Gastrocnemius medialis (tissue), 4 donors: ENCODE results near the gene SERPINE2. TPM values are rescaled to one million over a fixed set of nuclear protein-coding genes. Genes with fewer than 3 reads are reported as not detected.
A peak's percentile ranks its signal among the peaks of the same experiment; 100 is the strongest.

Experiments
- ATAC-seq, 2 donors: fragments of 150-250 bp; one replicate each; pipeline ENCODE4 v1.9.1; 2016
- DNase-seq, 2 donors: peaks; one replicate each; pipeline ENCODE4 v3.0.0-alpha.2; 2019
- H3K27ac ChIP-seq, 4 donors: fragments of 200-600 bp; sonication (generic); 1 replicate in 1 of 4; 2 replicates in 3 of 4; pipeline ENCODE4 v1.5.1; 2016 to 2018; ENCODE audit warnings: mild to moderate bottlenecking in 2 of 4, moderate library complexity in 1 of 4
- H3K27me3 ChIP-seq, 3 donors: fragments of 200-600 bp; sonication (generic) in 2 of 3; 1 replicate in 1 of 3; 2 replicates in 2 of 3; pipeline versions ENCODE4 v1.5.1 to v1.6.0; 2016 to 2019; ENCODE audit warnings: mild to moderate bottlenecking in 1 of 3, moderate library complexity in 1 of 3
- H3K36me3 ChIP-seq, 2 donors: fragments of 200-600 bp; sonication (generic) in 1 of 2; one replicate each; pipeline ENCODE4 v1.5.1; 2017 to 2018
- H3K4me1 ChIP-seq, 2 donors: fragments of 200-600 bp; sonication (generic) in 1 of 2; one replicate each; pipeline ENCODE4 v1.5.1; 2016 to 2017; ENCODE audit warnings: mild to moderate bottlenecking in 2 of 2
- H3K4me3 ChIP-seq, 4 donors: fragments of 200-600 bp; sonication (generic) in 3 of 4; 1 replicate in 1 of 4; 2 replicates in 3 of 4; pipeline ENCODE4 v1.5.1; 2016 to 2019; ENCODE audit warnings: mild to moderate bottlenecking in 2 of 4
- H3K9me3 ChIP-seq, 3 donors: fragments of 200-600 bp; sonication (generic) in 2 of 3; 1 replicate in 1 of 3; 2 replicates in 2 of 3; pipeline ENCODE4 v1.5.1; 2016 to 2019
- CTCF ChIP-seq, 5 experiments: fragments of 450-650 bp in 3 of 5; fragments of 200-600 bp in 2 of 5; sonication (generic) in 2 of 5; IDR thresholded peaks in 4 of 5; conservative IDR thresholded peaks in 1 of 5; 1 replicate in 4 of 5; 2 replicates in 1 of 5; pipeline ENCODE4 v1.5.1; 2016 to 2019; ENCODE audit warnings: antibody characterized with exemption in 5 of 5, mild to moderate bottlenecking in 3 of 5, moderate library complexity in 3 of 5
- POLR2A ChIP-seq, 2 donors: fragments of 450-650 bp; IDR thresholded peaks; one replicate each; pipeline ENCODE4 v1.6.1; 2017; ENCODE audit warnings: antibody characterized with exemption in 2 of 2, mild to moderate bottlenecking in 2 of 2, moderate library complexity in 2 of 2
- in situ Hi-C, 4 donors: fragments of 200-750 bp; cut with MboI; loops; one replicate each; pipeline versions ENCODE4 v1.15.0 to v1.8.0; 2017; ENCODE audit warnings: low sequenced_read_pairs in 4 of 4
- intact Hi-C: fragments of 100-400 bp; cut with DNase I; formaldehyde crosslinking; loops from one replicate; pipeline ENCODE4 v1.15.1; 2023; ENCODE audit warnings: low total_unique reads
- total RNA-seq, 4 donors: library from RNA; depleted of rRNA; stranded (reverse); fragments of >200 nt; gene quantifications; one replicate each; pipeline versions ENCODE4 v1.1.0 to v1.2.3, GENCODE V29; 2016

The SERPINE2 gene
- total RNA-seq, 4 donors from 2014 or later: 0.41 to 2.8 (median 1.4) TPM

- H3K9me3 ChIP-seq: no peaks in the 10 kb centered on the region
- no peak overlapping the region for H3K4me3 ChIP-seq
- no peak for DNase-seq
- H3K27ac ChIP-seq: no peak overlapping the region
- intact Hi-C loops: loop anchor here (1.0 kb wide), 1 partner anchor 314 kb away; no protein-coding TSS in a partner anchor
- ATAC-seq: peak in 1 of 2 donors; percentile 39
- H3K27me3 ChIP-seq: no peaks in the 10 kb centered on the region
- H3K36me3 ChIP-seq: peaks cover 0 to 24% of the 10 kb centered on the region in 2 donors
- in situ Hi-C loops: loop anchor here in 3 of 4 donors (25.0 kb wide), 2 partner anchors 592 to 617 kb away; partner anchors contain the start of gene CUL3 (in 2 of the 3)
- H3K4me1 ChIP-seq: no peaks in the 10 kb centered on the region
- TF ChIP-seq CTCF (IDR thresholded peaks at IDR 0.05 in 4 of 5, conservative IDR thresholded peaks at IDR 0.05 in 1 of 5) (no peak), POLR2A (IDR thresholded peaks at IDR 0.05) (no peak)
Observed at GRCh38 chr2:223969856-223970255, 69.2 kb downstream of the SERPINE2 start.

GRCh38 chr2:223969315-223969714 is 69.8 kb downstream of the SERPINE2 start:
- in situ Hi-C loops: loop anchor here in 3 of 4 donors (25.0 kb wide), 2 partner anchors 593 to 618 kb away; partner anchors contain the start of gene CUL3 (in 2 of the 3)
- DNase-seq (no peak), ATAC-seq (no peak)
- no peaks in the 10 kb centered on the region for H3K27me3 ChIP-seq
- no peaks in the 10 kb centered on the region for H3K4me1 ChIP-seq
- H3K4me3 ChIP-seq: no peak overlapping the region
- H3K9me3 ChIP-seq: no peaks in the 10 kb centered on the region
- H3K36me3 ChIP-seq: peaks cover 0 to 24% of the 10 kb centered on the region in 2 donors
- no peak overlapping the region for H3K27ac ChIP-seq
- intact Hi-C loops: no loop called here
- TF ChIP-seq CTCF (IDR thresholded peaks at IDR 0.05 in 4 of 5, conservative IDR thresholded peaks at IDR 0.05 in 1 of 5) (no peak), POLR2A (IDR thresholded peaks at IDR 0.05) (no peak)

GRCh38 chr2:223967981-223968380 is 71.1 kb downstream of the SERPINE2 start:
- no peak overlapping the region for H3K27ac ChIP-seq
- in situ Hi-C loops: loop anchor here in 3 of 4 donors (25.0 kb wide), 2 partner anchors 594 to 619 kb away; partner anchors contain the start of gene CUL3 (in 2 of the 3)
- no peaks in the 10 kb centered on the region for H3K4me1 ChIP-seq
- TF ChIP-seq POLR2A (IDR thresholded peaks at IDR 0.05): no peak
- TF ChIP-seq CTCF (IDR thresholded peaks at IDR 0.05 in 4 of 5, conservative IDR thresholded peaks at IDR 0.05 in 1 of 5): no peak
- no peaks in the 10 kb centered on the region for H3K9me3 ChIP-seq
- H3K27me3 ChIP-seq: no peaks in the 10 kb centered on the region
- intact Hi-C loops: no loop called here
- no peak for ATAC-seq
- H3K36me3 ChIP-seq: peaks cover 0 to 32% of the 10 kb centered on the region in 2 donors
- no peak for DNase-seq
- no peak overlapping the region for H3K4me3 ChIP-seq

GRCh38 chr2:223959688-223960087 is 79.4 kb downstream of the SERPINE2 start:
- DNase-seq (peak in 1 of 2 donors; percentile 21), ATAC-seq (no peak)
- Histone ChIP-seq H3K27me3 (no peaks in the 10 kb centered on the region), H3K27ac (peak overlapping the region; percentile 49 to 94 (median 76)), H3K9me3 (no peaks in the 10 kb centered on the region), H3K36me3 (peaks cover 0 to 24% of the 10 kb centered on the region in 2 donors), H3K4me3 (peak overlapping the region in 1 of 4 donors; percentile 3), H3K4me1 (peaks cover 41 to 51% of the 10 kb centered on the region in 2 donors)
- TF ChIP-seq CTCF (IDR thresholded peaks at IDR 0.05 in 4 of 5, conservative IDR thresholded peaks at IDR 0.05 in 1 of 5): no peak
- no peak for TF ChIP-seq POLR2A (IDR thresholded peaks at IDR 0.05)
- intact Hi-C loops: loop anchor here (10.0 kb wide), 1 partner anchor 1305 kb away; the partner anchor contains the start of gene FARSB
- in situ Hi-C loops: loop anchor here in 3 of 4 donors (25.0 kb wide), 2 partner anchors 603 to 628 kb away; partner anchors contain the start of gene CUL3 (in 2 of the 3)
